H4 (cell line): ENCODE measurements around the gene KPRP. TPM values are rescaled to one million over a fixed set of nuclear protein-coding genes. Genes with fewer than 3 reads are reported as not detected.
A peak's percentile ranks its signal among the peaks of the same experiment; 100 is the strongest.

Experiments used
- DNase-seq: peaks from one replicate; pipeline ENCODE4 v3.0.0-alpha.2; 2015; ENCODE audit warnings: low spot score
- total RNA-seq: library from RNA; depleted of rRNA; stranded (reverse); fragments of >200 nt; shearing (Covaris generic); gene quantifications from 2 replicates; pipeline ENCODE4 v1.2.3, GENCODE V29; 2014; rRNA removed

Gene KPRP, protein sequence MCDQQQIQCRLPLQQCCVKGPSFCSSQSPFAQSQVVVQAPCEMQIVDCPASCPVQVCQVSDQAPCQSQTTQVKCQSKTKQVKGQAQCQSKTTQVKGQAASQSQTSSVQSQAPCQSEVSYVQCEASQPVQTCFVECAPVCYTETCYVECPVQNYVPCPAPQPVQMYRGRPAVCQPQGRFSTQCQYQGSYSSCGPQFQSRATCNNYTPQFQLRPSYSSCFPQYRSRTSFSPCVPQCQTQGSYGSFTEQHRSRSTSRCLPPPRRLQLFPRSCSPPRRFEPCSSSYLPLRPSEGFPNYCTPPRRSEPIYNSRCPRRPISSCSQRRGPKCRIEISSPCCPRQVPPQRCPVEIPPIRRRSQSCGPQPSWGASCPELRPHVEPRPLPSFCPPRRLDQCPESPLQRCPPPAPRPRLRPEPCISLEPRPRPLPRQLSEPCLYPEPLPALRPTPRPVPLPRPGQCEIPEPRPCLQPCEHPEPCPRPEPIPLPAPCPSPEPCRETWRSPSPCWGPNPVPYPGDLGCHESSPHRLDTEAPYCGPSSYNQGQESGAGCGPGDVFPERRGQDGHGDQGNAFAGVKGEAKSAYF
- total RNA-seq: not detected in 2 replicates

GRCh38 chr1:152757747-152758146 lies at the start of gene KPRP:
Gene KPRP (plus strand): TSS chr1:152758025. CDS start chr1:152759589, 1,564 bp downstream.
- no peak for DNase-seq

DNA sequence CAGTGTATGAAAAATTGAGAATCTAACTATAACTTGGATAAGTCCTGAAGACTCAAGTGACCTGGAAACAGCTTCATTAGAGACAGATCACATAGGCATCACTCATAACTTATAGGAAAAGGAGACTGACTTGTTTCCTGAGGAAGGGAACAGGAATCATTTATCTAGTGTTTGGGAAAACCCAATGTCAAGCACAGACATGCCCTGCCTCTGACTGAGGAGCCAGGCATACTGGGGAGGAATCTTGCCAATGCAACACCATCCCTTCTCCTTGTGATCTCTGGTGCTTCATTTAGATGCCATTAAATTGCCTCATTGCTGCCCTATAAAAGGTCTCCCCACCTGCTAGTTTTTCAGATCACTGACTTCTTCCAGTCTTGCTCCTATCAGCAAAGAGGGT lies 39.6 kb upstream of the KPRP start:
- DNase-seq: no peak

DNA sequence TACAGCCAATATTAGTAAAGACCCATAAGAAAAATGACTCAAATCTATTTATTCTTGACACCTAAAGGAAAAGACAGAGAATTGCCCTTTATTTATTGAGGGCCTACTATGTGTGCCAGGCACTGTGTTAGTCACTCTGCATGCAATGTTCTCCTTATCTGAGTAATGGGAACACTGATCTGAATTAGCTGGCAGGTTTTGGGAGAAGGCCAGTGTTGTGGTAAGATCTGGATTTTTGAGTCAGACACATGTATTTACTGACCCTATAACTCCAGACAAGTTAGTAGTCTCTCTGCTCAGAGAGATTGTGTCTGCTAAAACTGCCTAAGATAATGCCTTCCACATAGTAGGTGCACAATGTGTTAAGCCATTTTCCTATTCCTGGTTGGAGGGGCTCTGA lies 32.6 kb upstream of the KPRP start:
- no peak for DNase-seq

DNA sequence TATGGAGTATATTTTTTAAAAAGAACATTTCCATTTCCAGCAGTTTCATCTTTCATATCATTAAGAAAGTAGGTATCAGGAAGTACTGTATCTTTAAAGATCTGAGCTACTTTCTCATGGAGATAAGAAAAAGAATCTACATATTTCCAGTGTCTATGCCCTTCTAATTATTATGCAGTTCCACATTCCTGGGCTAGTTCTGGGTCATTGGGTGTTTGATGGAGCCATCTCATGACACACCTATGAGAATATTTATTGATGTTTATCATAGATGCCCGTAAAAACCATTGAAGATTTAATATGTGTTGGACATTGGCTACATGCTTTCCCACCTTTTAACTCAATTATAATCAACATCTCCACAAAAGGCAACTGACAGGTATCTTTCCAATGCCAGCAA lies 28.8 kb upstream of the KPRP start:
- no peak for DNase-seq

GRCh38 chr1:152735648-152736047 lies 22.2 kb upstream of the KPRP start:
- no peak for DNase-seq

- no peak for DNase-seq
Measured at GRCh38 chr1:152737997-152738396, 19.8 kb upstream of the KPRP start.

DNA sequence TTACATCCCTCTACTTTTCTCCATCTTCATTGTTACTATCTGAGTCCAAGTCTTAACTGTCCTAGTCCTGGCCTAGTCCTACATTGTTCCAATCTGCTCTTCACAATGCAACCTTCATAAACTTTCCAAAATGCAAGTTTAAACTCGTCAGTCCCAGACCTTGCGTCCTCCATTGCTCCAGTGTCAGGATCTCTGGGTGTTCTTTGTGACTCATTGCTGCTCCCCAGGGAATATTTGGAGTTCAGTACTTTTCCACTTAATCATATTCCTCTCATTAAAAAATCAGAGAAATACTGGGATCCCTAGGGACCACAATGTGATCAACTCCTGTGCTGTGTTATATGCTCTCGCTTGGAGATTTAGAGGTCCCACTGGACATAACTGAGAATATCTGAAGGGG lies 18.0 kb upstream of the KPRP start:
- DNase-seq: no peak

DNA sequence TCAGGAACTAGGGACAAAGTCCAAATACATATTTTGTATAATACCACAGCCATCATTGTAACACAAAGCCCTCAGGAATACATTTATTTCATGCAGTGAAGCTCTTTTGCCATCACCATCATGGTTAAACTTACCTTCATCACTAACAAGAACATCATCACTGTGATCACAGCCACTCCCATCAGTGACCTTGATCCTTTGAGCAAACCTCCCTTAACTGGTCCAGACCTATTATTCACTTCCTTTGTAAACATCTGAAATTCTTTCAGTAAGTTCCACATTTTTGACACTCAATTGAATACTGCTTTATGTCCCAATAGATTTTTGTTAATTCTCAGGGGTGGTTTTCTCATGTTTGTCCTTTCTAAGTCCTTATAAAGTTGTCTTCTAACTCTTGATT lies 16.2 kb upstream of the KPRP start:
- DNase-seq: no peak

GRCh38 chr1:152743371-152744145 lies 14.3 kb upstream of the KPRP start:
- DNase-seq: no peak

DNA sequence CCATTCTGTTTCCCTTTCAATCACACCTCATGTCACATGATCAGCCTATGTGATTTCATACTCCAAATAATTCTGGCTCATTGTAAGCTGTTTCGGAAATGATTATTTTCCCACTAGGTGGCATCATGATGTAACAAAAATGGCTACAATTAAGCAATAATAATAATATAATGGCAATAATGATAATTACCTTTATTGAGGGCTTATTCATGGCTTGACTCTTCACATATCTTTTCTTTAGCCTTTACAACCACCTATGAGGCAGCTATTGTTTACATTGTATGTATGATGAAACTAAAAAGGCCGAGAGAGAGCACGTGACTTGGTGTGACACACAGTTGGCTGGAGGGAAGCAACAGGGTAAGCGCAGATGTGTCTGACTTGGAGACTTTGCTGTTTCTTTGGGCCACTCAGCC lies 12.5 kb upstream of the KPRP start:
- peak; percentile 56 for DNase-seq

- no peak for DNase-seq
Measured at GRCh38 chr1:152745765-152746444, 11.9 kb upstream of the KPRP start.

- DNase-seq: no peak
Measured at GRCh38 chr1:152747831-152748230, 10.0 kb upstream of the KPRP start.

- peak; percentile 55 for DNase-seq
Measured at GRCh38 chr1:152752225-152752624, 5.6 kb upstream of the KPRP start.

- DNase-seq: no peak
Measured at GRCh38 chr1:152753586-152753985, 4.2 kb upstream of the KPRP start.

DNA sequence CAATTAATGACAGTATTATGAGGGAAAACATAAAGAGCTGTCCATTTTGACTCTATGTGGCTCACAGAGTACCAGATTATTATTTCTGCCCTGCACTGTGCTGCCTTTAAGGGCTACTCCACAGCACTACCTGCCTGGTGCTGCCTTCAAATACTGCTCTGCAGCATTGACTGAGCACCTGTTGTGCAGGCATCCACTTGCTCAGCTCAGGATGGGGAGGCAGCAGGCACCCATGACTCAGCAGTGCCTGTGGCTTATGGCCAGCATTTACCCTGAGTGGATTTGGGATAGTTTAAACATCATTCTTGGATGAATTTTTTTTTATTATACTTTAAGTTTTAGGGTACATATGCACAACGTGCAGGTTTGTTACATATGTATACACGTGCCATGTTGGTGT lies 953 bp upstream of the KPRP start:
- no peak for DNase-seq

DNA sequence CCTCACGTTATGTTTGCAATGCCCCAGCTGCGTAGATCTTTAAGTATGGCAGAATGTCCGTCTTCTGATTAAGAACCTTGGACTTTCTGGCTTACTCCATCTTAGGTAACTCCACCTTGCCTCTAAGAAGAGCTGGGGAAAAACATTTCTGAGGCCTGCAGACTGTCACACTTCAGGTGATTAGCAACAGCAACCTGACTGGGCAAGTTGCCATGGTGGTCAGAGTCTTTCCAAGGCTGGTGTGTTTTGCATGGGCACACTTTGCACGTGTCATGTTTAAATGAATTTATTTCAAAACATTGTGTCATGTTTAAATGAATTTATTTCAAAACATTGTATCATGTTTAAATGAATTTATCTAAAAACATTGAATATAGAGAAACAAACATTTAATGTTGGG lies 811 bp downstream of the KPRP start:
- DNase-seq: no peak

DNA sequence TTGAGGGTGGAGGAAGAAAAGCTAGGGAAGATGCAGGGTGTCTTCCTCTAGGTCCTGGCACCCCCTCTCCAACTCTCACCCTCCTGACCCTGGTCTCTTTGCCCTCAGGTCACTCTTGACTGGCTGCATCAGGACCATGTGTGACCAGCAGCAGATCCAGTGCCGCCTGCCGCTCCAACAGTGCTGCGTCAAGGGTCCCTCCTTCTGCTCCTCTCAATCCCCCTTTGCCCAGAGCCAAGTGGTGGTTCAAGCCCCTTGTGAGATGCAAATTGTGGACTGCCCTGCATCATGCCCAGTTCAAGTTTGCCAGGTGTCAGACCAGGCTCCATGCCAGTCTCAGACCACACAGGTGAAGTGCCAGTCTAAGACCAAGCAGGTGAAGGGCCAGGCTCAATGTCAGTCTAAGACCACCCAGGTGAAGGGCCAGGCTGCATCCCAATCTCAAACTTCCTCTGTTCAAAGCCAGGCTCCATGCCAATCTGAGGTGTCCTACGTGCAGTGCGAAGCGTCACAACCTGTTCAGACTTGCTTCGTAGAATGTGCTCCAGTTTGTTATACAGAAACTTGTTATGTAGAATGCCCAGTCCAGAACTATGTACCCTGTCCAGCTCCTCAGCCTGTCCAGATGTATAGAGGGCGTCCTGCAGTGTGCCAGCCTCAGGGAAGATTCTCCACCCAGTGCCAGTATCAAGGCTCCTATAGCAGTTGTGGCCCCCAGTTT lies 1.8 kb downstream of the KPRP start:
- no peak for DNase-seq

- DNase-seq: no peak
Measured at GRCh38 chr1:152760551-152761190, 2.8 kb downstream of the KPRP start.

DNA sequence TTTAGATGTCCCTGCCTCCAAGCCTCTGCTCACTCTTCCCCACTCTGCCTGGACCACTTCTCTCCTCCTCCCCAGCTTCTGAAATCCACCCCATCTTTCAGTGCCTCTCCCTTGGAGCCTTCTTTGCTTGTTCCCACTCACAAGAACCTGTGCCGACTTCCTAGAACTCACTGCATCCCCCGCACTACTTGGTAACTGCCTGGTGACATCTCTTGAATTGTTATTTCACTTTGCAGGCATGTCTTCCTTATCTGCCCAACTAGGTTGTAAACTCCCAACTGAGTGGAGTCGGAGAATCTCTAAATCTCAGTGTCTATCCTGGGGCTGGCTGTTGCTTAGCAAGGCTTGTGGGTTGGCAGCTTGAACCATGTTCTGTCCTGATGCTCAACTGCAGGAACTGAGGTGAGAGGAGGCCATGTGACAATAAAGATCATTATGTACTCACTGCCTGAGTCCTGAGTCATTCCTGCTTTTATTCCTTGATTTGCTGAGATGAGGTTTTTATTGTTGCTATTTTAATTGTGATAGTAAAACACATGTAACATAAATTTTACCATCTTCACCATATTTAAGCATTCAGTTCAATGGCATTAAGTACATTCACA lies 3.9 kb downstream of the KPRP start:
- DNase-seq: no peak

DNA sequence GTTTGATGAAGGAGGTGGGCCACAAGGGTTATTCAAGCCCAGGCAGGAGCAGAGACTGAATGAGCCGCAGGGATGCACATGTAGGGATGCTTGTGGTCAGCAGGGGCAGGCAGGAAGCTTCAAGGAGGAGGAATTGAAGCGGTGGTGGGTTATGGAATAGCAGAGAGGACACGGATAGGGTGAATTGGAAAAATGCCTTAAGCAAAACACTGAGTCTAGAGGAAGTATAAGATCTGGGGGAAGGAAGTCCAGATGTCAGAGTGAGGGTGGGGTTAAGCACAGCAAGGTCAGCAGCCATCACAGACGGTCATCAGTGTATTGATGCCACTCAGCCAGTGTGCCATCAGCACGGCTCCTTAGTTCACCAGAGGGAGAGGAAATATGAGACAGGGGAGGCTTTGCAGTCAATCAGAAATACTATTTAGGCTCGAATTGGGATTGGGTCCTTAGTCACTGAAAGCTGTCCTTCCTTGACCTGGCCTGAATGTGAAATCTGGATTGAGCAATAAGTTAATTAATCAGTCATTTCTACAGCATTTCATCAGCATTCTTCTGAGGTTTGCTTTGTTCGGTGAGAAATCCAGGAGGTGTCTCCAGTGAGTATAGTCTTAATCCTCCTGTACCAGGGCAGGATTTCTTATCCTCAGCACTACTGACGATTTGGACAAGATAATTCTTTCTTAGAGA lies 11.2 kb downstream of the KPRP start:
- DNase-seq: peak; percentile 4
